Type B pancreatic cell (in vitro differentiated cells): ENCODE data around the gene KAT14. TPM values are rescaled to one million over a fixed set of nuclear protein-coding genes. Genes with fewer than 3 reads are reported as not detected.
A peak's percentile ranks its signal among the peaks of the same experiment; 100 is the strongest.
"Not testable (repeated sequence)": the region's sequence is repeated elsewhere in the genome, so short reads cannot be mapped to it uniquely, and the experiment has no call there.

Source experiments
- DNase-seq: peaks from one replicate; pipeline ENCODE4 v3.0.0; 2021; ENCODE audit warnings: mixed read lengths; ENCODE audit not compliant: unreplicated experiment; ENCODE audit errors: extremely low spot score
- H3K27ac Mint-ChIP-seq: 2 replicates; pipeline ENCODE4 v1.8.0; 2021; ENCODE audit warnings: mild to moderate bottlenecking, mixed read lengths
- H3K27me3 Mint-ChIP-seq: 2 replicates; pipeline ENCODE4 v1.8.0; 2021; ENCODE audit warnings: mixed read lengths
- H3K36me3 Mint-ChIP-seq: 2 replicates; pipeline ENCODE4 v1.8.0; 2021; ENCODE audit warnings: mixed read lengths
- H3K4me1 Mint-ChIP-seq: one replicate; pipeline ENCODE4 v1.8.0; 2021; ENCODE audit warnings: mixed read lengths; ENCODE audit not compliant: unreplicated experiment
- H3K4me3 Mint-ChIP-seq: 2 replicates; pipeline ENCODE4 v1.8.0; 2021; ENCODE audit warnings: mild to moderate bottlenecking, mixed read lengths
- H3K9me3 Mint-ChIP-seq: 2 replicates; pipeline ENCODE4 v1.8.0; 2021; ENCODE audit warnings: mixed read lengths
- total RNA-seq: library from RNA; stranded (reverse); gene quantifications from 2 replicates; pipeline ENCODE4 v1.2.1, GENCODE V29; 2021; ENCODE audit warnings: low replicate concordance
- TF ChIP-seq, protein P1 (sequence below): fragments of 200-600 bp; sonication (generic); conservative IDR thresholded peaks from 2 replicates; pipeline ENCODE4 v1.5.0; 2021; ENCODE audit warnings: antibody characterized with exemption, mild to moderate bottlenecking

KAT14 gene
- total RNA-seq, 1 donor from 2014 or later: 24.9 TPM

DNA sequence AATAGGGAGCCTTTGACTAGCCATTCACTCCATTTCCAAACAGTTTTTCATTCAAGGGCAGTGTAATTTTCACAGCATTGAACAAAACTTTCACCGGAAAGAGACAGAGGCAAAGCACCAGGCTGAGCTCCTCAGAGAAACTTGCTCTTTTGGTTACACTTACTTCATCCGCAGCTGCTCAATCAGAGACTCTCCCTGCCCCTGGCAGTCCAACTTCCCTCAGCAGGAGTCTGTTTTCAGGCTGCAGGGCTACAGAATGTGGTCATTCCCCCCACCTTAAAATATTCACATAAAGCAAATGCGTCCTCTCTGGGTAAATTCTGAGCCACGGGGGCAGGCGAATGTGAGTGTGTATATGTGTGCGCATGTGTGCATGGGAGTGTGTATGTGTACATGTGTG lies 80.6 kb downstream of the KAT14 start:
- H3K27ac Mint-ChIP-seq: no peak overlapping the region

DNA sequence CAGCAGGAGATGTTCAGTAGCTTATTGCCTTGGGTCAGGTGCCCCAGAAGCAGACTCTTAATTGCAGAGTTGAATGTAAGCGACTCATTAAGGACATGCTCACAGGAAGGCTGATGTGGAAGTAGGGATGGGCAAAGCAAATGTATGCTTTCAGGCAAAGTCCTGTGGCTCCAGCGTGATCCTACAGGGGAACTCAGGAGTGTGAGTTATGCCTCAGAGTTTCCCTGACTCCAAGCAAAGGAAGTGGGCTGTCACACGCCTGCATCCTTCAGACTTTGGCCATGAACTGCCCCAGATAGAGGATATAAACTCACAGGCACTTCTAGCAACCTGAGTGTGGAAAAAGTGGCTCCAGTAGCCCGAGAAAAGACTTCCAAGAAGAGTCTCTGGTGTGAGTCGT lies 85.7 kb downstream of the KAT14 start:
- DNase-seq: no peak
- TF ChIP-seq, protein P1, sequence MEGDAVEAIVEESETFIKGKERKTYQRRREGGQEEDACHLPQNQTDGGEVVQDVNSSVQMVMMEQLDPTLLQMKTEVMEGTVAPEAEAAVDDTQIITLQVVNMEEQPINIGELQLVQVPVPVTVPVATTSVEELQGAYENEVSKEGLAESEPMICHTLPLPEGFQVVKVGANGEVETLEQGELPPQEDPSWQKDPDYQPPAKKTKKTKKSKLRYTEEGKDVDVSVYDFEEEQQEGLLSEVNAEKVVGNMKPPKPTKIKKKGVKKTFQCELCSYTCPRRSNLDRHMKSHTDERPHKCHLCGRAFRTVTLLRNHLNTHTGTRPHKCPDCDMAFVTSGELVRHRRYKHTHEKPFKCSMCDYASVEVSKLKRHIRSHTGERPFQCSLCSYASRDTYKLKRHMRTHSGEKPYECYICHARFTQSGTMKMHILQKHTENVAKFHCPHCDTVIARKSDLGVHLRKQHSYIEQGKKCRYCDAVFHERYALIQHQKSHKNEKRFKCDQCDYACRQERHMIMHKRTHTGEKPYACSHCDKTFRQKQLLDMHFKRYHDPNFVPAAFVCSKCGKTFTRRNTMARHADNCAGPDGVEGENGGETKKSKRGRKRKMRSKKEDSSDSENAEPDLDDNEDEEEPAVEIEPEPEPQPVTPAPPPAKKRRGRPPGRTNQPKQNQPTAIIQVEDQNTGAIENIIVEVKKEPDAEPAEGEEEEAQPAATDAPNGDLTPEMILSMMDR: no peak
- Mint-ChIP-seq H3K27me3 (no peaks in the 10 kb centered on the region), H3K9me3 (peaks cover 8% of the 10 kb centered on the region), H3K4me3 (no peak overlapping the region), H3K36me3 (no peaks in the 10 kb centered on the region), H3K27ac (no peak overlapping the region), H3K4me1 (peaks cover 33% of the 10 kb centered on the region)

More for the DNA sequence above, 80.6 kb downstream of the KAT14 start:
- Mint-ChIP-seq H3K27me3 (no peaks in the 10 kb centered on the region), H3K36me3 (no peaks in the 10 kb centered on the region), H3K4me1 (peaks cover 4% of the 10 kb centered on the region), H3K9me3 (peaks cover 7% of the 10 kb centered on the region), H3K4me3 (no peak overlapping the region)
- TF ChIP-seq, protein P1: no peak
- DNase-seq: no peak

DNA sequence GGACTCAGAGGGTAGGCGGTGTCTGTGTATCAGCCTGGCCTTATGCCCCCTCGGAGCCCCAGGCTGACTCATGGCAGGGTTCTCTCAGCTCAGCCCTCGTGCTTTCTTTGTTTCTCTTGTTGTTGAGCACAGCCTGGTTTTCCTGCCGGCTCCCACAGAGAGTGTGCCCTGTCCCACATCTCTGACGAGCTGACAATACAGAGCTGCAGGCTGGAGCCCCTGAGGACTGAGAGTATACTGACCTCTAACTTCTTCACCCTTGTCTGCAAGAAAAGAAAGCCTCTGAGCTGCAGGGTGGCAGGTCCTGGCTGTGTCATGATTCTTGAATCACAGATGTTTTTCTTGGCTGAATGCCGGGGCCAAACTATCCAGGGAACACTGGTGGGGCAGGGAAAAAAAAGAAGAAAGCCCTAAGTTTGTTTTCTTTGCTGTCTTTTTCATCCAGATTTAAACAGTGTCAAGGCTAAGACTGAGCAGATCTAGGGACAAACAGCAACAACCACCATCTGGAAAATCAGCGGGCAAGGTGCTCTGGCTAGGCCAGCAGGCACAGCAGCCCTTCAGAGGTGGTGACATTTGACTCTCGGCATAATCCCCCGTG lies 87.4 kb downstream of the KAT14 start:
- Mint-ChIP-seq H3K4me3 (peak overlapping the region; percentile 39), H3K27me3 (no peaks in the 10 kb centered on the region), H3K27ac (peak overlapping the region; percentile 72), H3K4me1 (peaks cover 36% of the 10 kb centered on the region), H3K36me3 (no peaks in the 10 kb centered on the region), H3K9me3 (peaks cover 8% of the 10 kb centered on the region)
- no peak for DNase-seq
- TF ChIP-seq, protein P1: no peak

DNA sequence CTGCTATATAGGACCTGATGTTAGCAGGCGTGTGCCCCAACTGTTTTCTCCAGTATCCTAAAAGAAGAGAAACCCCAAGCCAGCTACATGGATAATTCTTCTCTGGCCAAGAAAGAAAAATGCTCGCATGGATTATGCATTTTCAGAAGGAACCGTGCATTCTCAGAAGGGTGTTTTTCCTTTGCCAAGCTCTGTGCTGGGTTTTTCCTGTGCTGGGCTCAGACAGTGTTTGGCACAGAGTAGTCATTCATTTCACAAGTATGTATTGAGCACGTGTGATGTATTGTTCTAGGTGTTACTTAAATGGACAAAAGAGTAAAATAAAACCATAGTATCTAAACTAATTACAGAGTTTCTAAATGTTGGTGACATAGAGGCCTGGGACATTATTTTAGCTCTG lies 88.0 kb downstream of the KAT14 start:
- H3K4me1 Mint-ChIP-seq: peaks cover 37% of the 10 kb centered on the region
- H3K27me3 Mint-ChIP-seq: no peaks in the 10 kb centered on the region
- no peaks in the 10 kb centered on the region for H3K36me3 Mint-ChIP-seq
- no peak for DNase-seq
- TF ChIP-seq, protein P1: no peak
- H3K27ac Mint-ChIP-seq: peak overlapping the region; percentile 72
- peaks cover 4% of the 10 kb centered on the region for H3K9me3 Mint-ChIP-seq
- peak overlapping the region; percentile 39 for H3K4me3 Mint-ChIP-seq

DNA sequence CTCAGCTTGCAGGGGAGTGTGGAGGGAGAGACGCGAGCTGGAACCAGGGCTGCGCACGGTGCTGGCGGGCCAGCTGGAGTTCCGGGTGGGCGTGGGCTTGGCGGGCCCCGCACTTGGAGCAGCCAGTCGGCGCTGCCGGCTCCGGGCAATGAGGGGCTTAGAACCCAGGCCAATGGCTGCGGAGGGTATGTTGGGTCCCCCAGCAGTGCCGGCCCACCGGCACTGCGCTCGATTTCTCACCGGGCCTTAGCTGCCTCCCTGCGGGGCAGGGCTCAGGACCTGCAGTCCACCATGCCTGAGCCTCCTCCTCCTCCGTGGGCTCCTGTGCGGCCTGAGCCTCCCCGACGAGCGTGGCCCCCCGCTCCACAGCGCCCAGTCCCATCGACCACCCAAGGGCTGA lies 89.1 kb downstream of the KAT14 start:
- H3K27me3 Mint-ChIP-seq, H3K9me3 Mint-ChIP-seq, DNase-seq, H3K4me3 Mint-ChIP-seq, H3K27ac Mint-ChIP-seq, H3K36me3 Mint-ChIP-seq: not testable (repeated sequence)
- H3K4me1 Mint-ChIP-seq: peaks cover 34% of the 10 kb centered on the region

DNA sequence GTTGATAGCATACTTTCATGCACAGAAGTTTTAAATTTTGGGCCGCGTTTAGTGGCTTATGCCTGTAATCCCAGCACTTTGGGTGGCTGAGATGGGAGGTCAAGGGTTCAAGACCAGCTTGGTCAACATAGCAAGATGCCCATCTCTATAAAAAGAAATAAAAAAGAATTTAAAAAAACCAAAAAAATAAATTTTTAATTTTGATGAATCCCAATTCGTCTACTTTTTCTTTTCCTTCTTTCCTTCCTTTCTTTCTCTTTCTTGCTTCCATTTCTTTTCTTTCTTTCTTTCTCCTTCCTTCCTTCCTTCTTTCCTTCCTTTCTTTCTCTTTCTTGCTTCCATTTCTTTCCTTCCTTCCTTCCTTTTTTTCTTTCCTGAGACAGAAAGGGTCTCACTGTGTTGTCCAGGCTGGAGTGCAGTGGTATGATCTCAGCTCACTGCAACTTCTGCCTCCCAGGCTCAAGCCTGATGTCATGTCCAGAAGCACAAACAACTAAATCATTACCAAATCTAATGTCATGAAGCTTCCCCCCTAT lies 95.8 kb downstream of the KAT14 start:
- TF ChIP-seq, protein P1: no peak
- Mint-ChIP-seq H3K36me3 (no peaks in the 10 kb centered on the region), H3K4me1 (peaks cover 4% of the 10 kb centered on the region), H3K27ac (no peak overlapping the region), H3K4me3 (no peak overlapping the region), H3K27me3 (no peaks in the 10 kb centered on the region), H3K9me3 (no peaks in the 10 kb centered on the region)
- DNase-seq: no peak

Other genes with a start within 250 kb of the KAT14 start
- 87.4 and 115 TPM in 2 replicates for gene SNX5, start 169.1 kb upstream of the KAT14 start, total RNA-seq
- gene MGME1, start 168.8 kb upstream of the KAT14 start, total RNA-seq: 31.2 and 32.7 TPM in 2 replicates
- gene OVOL2, start 79.9 kb upstream of the KAT14 start, total RNA-seq: 7.3 and 17.5 TPM in 2 replicates
- 17.8 and 18.7 TPM in 2 replicates for gene PET117, start within 50 bp of the KAT14 start, total RNA-seq
- gene ZNF133, start 150.7 kb downstream of the KAT14 start, total RNA-seq: 14.1 and 19.8 TPM in 2 replicates